KOPT-K1 (cell line): ENCODE data around the gene GTF3C6.
A peak's percentile ranks its signal among the peaks of the same experiment; 100 is the strongest.
"Not testable (repeated sequence)": the region's sequence is repeated elsewhere in the genome, so short reads cannot be mapped to it uniquely, and the experiment has no call there.

ENCODE experiments used
- H3K27ac ChIP-seq: fragments of 200-600 bp; sonication (generic); 2 replicates; pipeline ENCODE4 v1.5.1; 2016; ENCODE audit warnings: antibody characterized with exemption, mild to moderate bottlenecking, low read depth, low read length; ENCODE audit not compliant: poor library complexity, severe bottlenecking
- H3K36me3 ChIP-seq: fragments of 200-600 bp; sonication (generic); 2 replicates; pipeline ENCODE4 v1.5.1; 2017; ENCODE audit warnings: antibody characterized with exemption, mild to moderate bottlenecking, low read length, moderate library complexity; ENCODE audit not compliant: insufficient read depth
- H3K9me3 ChIP-seq: fragments of 200-600 bp; sonication (generic); 2 replicates; pipeline ENCODE4 v1.5.1; 2017; ENCODE audit warnings: antibody characterized with exemption, low read length, mild to moderate bottlenecking; ENCODE audit not compliant: insufficient read depth, poor library complexity, severe bottlenecking

GTF3C6 gene

DNA sequence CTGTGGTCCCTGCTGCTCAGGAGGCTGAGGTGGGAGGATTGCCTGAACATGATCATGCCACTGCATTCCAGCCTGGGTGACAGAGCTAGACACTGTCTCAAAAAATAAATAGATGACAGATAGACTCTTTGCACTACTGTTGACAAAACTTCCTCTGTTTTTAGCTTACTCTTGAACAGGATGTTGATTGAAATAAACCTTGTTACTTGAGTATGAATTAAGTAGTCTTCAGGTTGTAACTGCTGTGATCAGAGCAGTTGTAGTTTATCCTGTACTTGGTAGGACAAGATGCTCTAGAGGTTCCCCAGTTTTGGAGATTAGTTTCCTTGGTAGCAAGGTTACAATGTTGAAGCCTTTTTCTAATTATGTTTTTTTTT, 1.5 kb downstream of the GTF3C6 start:
- Histone ChIP-seq H3K9me3 (no peaks in the 10 kb centered on the region), H3K27ac (no peak overlapping the region), H3K36me3 (peaks cover 50% of the 10 kb centered on the region)

DNA sequence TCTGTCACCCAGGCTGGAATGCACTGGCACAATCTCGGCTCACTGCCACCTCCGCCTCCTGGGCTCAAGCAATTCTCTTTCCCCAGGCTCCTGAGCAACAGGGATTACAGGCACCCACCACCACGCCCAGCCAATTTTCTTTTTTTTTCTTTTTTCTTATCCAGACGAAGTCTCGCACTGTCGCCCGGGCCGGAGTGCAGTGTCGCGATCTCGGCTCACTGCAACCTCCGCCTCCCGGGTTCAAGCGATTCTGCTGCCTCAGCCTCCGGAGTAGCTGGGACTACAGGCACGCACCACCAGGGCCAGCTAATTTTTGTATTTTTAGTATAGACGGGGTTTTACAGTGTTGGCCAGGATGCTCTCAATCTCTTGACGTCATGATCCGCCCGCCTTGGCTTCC, 4.1 kb downstream of the GTF3C6 start:
- H3K36me3 ChIP-seq = peaks cover 77% of the 10 kb centered on the region
- H3K27ac ChIP-seq, H3K9me3 ChIP-seq: not testable (repeated sequence)

DNA sequence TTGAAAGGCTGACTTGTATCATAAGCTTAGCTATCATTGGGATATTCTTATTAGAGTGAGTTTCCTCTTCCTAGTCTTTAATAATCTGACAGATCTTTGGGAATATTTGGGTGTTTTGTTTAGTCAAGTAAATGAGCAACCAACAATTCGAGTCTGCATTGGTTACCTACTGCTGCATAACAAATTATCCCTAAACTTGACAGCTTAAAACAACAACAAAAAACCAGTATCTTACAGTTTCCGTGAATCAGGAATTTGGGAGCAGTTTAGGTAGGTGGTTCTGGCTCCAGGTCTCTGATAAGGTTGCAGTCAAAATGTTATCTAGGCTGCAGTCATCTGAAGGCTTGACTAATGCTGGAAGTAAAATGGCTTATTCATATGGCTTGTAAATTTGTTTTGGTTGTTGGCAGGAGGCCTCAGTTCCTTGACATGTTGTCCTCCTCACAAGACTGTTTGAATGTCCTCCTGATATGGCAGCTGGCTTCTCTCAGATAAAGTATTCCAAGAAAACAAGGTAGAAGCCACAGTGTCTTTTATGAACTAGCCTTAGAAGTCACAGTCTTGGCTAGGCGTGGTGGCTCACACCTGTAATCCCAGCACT, 7.2 kb downstream of the GTF3C6 start:
- H3K36me3 ChIP-seq = peaks cover 83% of the 10 kb centered on the region
- no peak overlapping the region for H3K27ac ChIP-seq
- no peaks in the 10 kb centered on the region for H3K9me3 ChIP-seq

DNA sequence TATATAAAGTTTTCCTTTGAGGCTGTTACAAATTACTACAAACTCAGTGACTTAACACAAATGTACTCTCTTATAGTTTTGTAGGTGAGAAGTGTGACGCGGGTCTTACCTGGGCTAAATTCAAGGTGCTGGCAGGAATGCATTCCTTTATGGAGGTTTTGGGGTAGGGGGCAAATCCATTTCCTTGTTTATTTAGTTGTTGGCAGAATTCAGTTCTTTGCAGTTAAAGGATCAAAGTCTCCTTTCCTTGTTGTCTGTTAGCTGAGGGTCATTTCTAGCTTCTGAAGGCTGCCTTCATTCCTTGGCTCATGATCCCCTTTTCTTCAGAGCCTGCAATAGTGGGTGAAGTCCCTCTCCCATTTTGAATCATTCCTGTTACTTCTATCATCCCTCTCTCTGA, 10.2 kb downstream of the GTF3C6 start:
- not testable (repeated sequence) for H3K27ac ChIP-seq, H3K9me3 ChIP-seq
- peaks cover 54% of the 10 kb centered on the region for H3K36me3 ChIP-seq

DNA sequence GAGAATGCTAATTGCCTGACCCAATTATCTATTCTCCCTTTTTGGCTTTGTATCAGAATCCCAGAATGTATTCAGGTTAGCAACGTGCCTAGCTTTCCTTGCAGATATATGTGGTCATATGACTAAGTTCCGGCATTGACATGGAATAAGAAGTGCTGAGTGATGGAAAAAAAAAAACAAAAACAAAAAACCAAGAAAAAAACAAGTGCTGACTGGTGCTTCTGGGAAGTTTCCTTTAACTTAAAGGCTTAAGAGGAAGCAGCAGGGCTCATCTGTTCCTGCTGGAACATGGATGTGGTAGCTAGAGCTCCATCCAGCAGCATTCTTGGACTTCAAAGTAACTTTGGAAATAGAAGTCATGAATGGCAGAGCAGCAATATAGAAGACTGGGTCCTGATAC, 13.0 kb downstream of the GTF3C6 start:
- Histone ChIP-seq H3K27ac (no peak overlapping the region), H3K9me3 (no peaks in the 10 kb centered on the region), H3K36me3 (peaks cover 26% of the 10 kb centered on the region)

DNA sequence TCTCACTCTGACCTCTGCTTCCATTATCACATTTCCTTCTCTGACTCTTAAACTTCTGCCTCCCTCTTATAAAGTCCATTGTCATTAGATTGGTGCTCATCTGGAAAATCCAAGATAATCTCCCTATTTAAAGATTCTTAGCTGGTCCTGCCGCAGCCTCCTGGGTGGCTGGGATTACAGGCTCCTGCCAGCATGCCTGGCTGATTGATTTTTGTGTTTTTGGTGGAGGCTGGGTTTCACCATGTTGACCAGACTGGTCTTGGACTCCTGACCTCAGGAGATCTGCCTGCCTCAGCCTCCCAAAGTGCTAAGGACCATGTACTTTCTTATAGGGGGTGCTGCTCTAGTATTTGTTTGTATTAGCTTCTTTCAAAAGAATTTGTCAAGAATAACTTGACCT, 18.1 kb downstream of the GTF3C6 start:
- no peak overlapping the region for H3K27ac ChIP-seq
- H3K9me3 ChIP-seq = no peaks in the 10 kb centered on the region
- H3K36me3 ChIP-seq = no peaks in the 10 kb centered on the region

DNA sequence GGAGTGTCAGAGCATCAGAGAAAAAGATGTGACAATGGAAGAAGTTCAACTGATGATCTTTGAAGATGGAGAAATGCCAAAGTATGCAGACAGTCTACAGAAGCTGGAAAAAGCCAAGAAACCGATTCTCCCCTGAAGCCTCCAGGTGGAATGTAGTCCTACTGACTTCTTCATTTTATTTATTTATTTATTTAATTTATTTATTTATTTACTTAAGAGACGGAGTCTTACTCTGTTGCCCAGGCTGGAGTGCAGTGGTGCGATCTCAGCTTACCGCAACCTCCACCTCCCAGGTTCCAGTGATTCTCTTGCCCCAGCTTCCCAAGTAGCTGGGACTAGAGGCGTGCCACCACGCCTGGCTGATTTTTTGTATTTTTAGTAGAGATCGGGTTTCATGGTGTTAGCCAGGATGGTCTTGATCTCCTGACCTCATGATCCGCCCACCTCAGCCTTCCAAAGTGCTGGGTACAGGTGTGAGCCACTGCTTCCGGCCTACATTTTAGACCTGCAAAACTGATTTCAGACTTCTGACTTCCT, 21.1 kb downstream of the GTF3C6 start:
- Histone ChIP-seq H3K27ac (no peak overlapping the region), H3K36me3 (peaks cover under 1% of the 10 kb centered on the region; the same call in 1 of the 2 replicates), H3K9me3 (no peaks in the 10 kb centered on the region)

DNA sequence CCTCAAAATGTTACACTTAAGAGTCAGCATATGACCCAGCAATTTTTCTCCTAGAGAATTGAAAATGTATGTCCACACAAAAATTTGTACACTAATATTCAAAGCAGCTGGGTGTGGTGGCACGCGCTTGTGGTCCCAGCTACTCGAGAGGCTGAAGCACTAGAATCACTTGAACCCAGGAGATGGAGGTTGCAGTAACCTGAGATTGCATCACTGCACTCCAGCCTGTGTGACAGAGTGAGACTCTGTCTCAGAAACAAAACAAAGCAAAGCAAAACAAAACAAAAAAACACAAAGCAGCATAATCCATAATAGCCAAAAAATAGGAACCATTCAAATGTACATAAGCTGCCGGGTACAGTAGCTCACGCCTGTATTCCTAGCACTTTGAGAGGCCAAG, 21.7 kb downstream of the GTF3C6 start:
- no peaks in the 10 kb centered on the region for H3K9me3 ChIP-seq
- H3K27ac ChIP-seq = no peak overlapping the region
- peaks cover 6% of the 10 kb centered on the region for H3K36me3 ChIP-seq

DNA sequence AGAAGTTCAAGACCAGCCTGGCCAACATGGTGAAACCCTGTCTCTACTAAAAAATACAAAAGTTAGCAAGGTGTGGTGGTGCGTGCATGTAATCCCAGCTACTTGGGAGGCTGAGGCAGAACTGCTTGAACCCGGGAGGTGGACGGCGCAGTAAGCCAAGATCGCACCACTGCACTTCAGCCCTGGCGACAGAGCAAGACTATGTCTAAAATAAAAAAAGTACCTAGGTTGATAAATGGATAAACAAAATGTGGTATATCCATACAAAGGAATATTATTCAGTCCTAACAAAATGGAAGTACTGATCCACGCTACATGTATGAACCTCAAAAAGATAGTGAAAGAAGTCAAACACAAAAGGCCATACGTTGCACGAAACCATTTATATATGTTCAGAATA, 22.1 kb downstream of the GTF3C6 start:
- Histone ChIP-seq H3K27ac (no peak overlapping the region), H3K36me3 (peaks cover 11% of the 10 kb centered on the region), H3K9me3 (no peaks in the 10 kb centered on the region)

DNA sequence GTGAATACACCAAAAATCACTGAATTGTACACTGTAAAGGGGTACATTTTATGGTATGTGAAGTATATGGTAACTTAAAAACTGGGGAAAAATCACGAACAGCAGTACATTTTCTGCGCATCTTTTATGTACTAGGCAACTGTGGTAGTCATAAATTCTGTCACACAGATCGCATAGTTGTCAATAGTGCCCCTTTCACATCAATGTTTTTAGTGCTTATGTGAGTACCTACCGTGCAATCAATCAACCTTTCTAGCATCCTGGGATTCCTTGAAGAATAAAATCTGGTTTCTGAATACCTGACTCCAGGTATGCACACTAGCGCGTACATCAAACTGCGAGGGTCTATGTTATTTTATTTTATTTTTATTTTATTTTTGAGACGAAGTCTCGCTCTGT, 22.7 kb downstream of the GTF3C6 start:
- peaks cover 16% of the 10 kb centered on the region for H3K36me3 ChIP-seq
- no peaks in the 10 kb centered on the region for H3K9me3 ChIP-seq
- peak overlapping the region; percentile 80 for H3K27ac ChIP-seq

DNA sequence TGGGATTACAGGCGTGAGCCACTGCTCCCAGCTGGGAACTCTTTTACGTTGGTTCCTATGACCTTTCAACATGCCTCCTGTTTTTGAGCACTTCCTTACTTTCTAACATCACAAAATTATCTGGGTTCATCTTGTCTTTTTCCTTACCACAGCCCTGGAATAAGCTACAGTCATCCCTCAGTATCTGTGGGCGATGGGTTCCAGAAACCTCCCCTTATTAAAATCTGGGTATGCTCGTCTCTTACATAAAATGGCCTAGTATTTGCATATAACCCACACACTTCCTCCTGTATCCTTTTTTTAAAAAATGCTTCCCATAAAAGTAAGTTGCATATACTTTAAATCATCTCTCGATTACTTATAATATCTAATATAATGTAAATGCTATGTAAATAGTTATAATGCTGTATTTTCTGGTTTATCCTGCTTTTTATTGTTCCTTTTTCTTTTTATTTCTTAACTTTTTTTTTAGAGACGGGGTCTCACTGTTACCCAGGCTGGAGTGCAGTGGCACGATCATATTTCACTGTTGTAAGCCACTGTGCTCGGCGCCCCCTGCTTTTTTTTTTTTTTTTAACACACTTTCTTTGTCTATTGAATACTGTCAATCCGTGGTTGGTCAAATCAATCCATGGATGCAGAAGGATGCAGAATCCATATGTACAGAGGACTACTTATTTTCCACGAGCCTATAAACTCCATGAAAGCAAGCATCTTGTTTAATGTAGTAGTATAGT, 32.5 kb downstream of the GTF3C6 start:
- Histone ChIP-seq H3K9me3 (no peaks in the 10 kb centered on the region), H3K36me3 (peaks cover 97% of the 10 kb centered on the region), H3K27ac (no peak overlapping the region)

DNA sequence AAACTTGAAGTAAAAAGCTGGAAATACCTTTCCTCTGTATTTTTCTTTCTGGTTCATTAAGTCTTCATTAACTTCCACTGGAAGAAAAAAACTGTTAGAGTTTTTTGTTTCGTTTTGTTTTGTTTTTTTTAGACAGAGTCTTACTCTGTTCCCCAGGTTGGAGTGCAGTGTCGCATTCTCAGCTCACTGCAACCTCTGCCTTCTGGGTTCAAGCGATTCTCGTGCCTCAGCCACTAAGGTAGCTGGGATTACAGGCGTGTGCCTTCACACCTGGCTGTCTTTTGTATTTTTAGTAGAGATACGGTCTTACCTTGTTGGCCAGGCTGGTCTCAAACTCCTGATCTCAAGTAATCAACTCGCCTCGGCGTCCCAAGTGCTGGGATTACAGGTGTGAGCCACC, 38.2 kb downstream of the GTF3C6 start:
- Histone ChIP-seq H3K27ac (no peak overlapping the region), H3K9me3 (no peaks in the 10 kb centered on the region), H3K36me3 (peaks cover 99% of the 10 kb centered on the region)

DNA sequence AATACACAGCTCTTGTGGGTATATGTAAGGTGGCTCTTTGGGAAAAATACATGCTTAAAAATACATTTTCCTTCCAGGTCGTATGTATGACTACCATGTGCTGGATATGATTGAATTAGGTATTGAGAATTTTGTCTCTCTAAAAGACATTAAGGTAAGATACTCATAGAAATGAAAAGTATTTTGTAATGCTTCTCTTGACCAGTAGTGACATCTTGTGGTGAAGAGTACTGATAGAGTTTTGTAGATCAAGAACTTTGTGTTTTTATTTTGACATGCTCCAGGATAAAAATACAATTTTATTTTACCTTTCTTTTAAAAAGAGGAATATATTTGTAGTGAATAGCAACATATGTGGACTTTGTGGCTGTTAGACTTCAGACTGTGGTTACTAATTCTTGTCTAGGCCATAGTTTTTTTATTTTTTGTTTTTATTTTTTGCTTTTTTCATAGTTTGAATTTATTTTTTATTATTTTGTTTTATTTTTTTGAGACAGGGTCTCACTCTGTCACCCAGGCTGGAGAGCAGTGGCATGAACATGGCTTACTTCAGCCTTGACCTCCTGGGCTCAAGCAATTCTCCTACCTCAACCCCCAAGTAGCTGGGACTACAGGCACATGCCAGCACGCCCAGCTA, 41.2 kb downstream of the GTF3C6 start:
- Histone ChIP-seq H3K9me3 (no peaks in the 10 kb centered on the region), H3K27ac (no peak overlapping the region), H3K36me3 (peaks cover 99% of the 10 kb centered on the region)

DNA sequence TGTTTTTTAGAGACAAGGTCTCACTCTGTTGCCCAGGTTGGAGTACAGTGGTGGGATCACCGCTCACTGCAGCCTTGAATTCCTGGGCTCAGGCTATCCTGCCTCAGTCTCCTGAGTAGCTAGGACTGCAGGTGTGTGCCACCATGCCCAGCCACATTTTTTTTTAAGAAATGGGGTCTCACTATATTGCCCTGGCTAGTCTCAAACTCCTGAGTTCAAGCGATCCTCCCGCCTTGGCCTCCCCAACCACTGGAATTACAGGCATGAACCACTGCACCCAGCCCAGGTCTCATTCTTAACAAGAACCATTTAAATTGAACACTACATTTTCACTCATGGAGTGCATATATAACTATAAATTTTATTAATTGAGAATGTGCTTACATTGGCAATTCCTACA, 43.8 kb downstream of the GTF3C6 start:
- Histone ChIP-seq H3K27ac (no peak overlapping the region), H3K9me3 (no peaks in the 10 kb centered on the region), H3K36me3 (peaks cover 96% of the 10 kb centered on the region)

DNA sequence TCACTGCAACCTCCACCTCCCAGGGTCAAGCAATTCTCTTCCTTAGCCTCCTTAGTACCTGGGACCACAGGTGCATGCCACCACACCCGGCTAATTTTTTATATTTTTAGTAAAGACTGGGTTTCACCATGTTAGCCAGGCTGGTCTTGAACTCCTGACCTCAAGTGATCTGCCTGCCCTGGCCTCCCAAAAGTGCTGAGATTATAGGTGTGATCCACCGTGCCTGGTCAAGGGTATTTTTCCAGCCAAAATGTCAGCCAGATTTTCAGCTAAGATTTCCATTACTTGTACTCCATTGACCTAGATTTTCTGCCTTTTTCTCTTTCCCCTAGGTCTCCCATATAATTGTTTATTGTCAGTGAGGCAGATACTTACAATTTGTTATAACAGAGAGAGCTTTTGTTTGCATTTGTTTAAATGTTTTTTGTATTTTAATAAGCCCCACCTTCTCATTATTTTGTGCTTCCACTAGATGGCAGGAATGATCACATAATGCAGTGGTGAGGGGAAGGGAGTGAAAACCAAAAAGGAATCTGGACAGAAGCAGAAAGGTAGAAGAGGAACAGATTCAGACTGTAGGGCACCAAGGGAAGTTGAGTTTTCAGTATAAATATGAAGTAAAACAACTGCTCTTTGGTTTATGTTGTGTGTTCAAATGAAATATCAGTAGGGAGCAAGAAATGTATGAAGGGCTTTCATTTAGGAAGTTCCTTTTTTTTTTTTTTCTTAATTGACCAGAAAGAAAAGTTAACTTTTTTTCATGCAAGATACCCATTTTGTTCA, 53.0 kb downstream of the GTF3C6 start:
- Histone ChIP-seq H3K27ac (no peak overlapping the region), H3K36me3 (peaks cover 92% of the 10 kb centered on the region), H3K9me3 (peaks cover 7% of the 10 kb centered on the region)
